ENCODE results near the gene TRPV4. TPM values are rescaled to one million over a fixed set of nuclear protein-coding genes. Genes with fewer than 3 reads are reported as not detected.

TRPV4 gene
- total and polyA plus RNA-seq, 2 donors (not counting 3 experiments of a cell fraction or from before 2014, with no cell fraction given): 8.8 to 22.3 TPM

- dilution Hi-C loops (cut with MboI; ENCODE audit: extremely low pct_ligation_motif_present, low sequenced_read_pairs) (no loop called here), intact Hi-C loops (cut with micrococcal nuclease) (no loop called here)
- H3K27me3 ChIP-seq (ENCODE audit: control insufficient read depth in 2 of 2, insufficient read depth in 2 of 2, low read length in 2 of 2): no peaks in the 10 kb centered on the region
- H3K9me3 ChIP-seq (replicated peaks; ENCODE audit: control insufficient read depth, insufficient read depth, low read length): no peaks in the 10 kb centered on the region
- no peak overlapping the region for H3K4me2 ChIP-seq (ENCODE audit: insufficient read depth, low read length)
- no peak overlapping the region for H3K27ac ChIP-seq (ENCODE audit: insufficient read depth, low read depth, low read length)
- no peak overlapping the region for H3K4me3 ChIP-seq (replicated peaks in 1 of 3; ENCODE audit: insufficient read depth in 1 of 3, low read depth in 1 of 3, low read length in 3 of 3)
- no peaks in the 10 kb centered on the region for H3K79me2 ChIP-seq (ENCODE audit: control insufficient read depth, insufficient read depth, low read length)
- H4K20me1 ChIP-seq (replicated peaks; ENCODE audit: control insufficient read depth, extremely low read depth, insufficient read depth, low read length): no peaks in the 10 kb centered on the region
- no peak overlapping the region for H3K9ac ChIP-seq (replicated peaks; ENCODE audit: extremely low read depth, insufficient read depth, low read length)
- H3K4me1 ChIP-seq (ENCODE audit: control insufficient read depth, extremely low read depth, insufficient read depth, low read length): no peaks in the 10 kb centered on the region
- FAIRE-seq (no peak), DNase-seq (ENCODE audit: low read depth, low spot score) (no peak)
- no peak overlapping the region for H2AFZ ChIP-seq (ENCODE audit: low read depth, low read length)
- no TSS peak for BruUV-seq (replicated peaks)
- no peak for TF ChIP-seq POLR2A (IDR thresholded peaks at IDR 0.05; ENCODE audit: low read depth, low read length)
- TF ChIP-seq MAX (IDR thresholded peaks at IDR 0.05; ENCODE audit: insufficient read depth, insufficient read length): no peak
- TF ChIP-seq POLR2AphosphoS5 (IDR thresholded peaks at IDR 0.05; ENCODE audit: insufficient read depth, low read depth, low read length): no peak
- TF ChIP-seq FOS (IDR thresholded peaks at IDR 0.05; ENCODE audit: borderline replicate concordance, insufficient read depth, low read length): no peak
- no peaks in the 10 kb centered on the region for H3K36me3 ChIP-seq (ENCODE audit: control insufficient read depth in 2 of 2, extremely low read depth in 1 of 2, insufficient read depth in 2 of 2, low read length in 2 of 2)
- ChIA-PET CTCF (no interaction called here), POLR2A (no interaction called here)
- no peaks in the 10 kb centered on the region for H3K9me1 ChIP-seq (replicated peaks; ENCODE audit: control insufficient read depth, extremely low read depth, insufficient read depth, low read length)
These were observed 73.6 kb downstream of the TRPV4 start for GRCh38 chr12:109759595-109759994.

DNA sequence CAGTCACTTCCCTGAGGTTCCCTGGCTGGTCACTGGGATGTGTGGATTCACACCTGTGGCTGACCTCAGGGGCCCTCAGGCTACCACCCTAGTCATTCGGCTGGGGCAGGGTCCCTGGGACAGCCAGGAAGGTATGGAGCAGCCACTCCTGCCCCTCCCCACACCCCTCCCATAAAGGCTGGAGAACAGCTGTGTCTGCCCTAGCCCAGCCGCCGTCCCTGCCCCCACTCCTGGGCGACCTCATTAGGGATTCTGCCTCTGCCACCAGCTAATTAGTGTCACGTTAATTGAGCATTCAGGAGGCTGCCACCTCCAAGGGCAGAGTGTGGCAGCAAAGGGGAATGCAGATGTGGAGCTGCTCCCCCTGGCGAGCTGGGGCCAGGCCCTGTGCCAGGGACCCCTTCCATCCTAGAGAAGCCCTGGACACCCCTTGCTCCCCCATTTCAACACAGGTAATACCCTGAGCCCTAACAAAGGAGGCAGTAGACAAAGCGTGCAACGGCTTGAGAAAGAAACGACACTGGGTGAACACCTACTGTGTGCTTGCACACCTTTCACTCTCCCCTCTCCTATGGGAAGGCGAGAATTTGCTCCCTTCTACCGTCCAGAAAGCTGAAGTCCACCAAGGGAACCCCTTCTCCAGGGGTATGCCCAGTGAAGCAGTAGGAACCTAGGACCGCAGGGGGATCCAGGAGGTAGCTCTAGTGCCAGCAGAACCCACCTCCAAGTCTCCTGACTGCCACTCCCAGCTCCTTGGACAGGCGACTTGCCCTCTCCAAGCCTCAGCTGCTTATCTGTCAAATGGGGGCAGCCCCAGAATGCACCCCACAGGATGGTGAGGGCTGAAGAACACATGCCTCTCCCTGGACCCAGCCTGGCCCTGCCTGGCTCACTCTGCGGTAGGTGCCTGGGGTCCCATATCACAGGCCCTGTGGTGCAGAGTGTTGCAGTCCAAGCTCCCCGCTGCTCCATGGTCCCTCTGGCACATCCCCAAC, 74.5 kb downstream of the TRPV4 start:
- Histone ChIP-seq H3K4me2 (ENCODE audit: insufficient read depth, low read length) (no peak overlapping the region), H3K4me1 (ENCODE audit: control insufficient read depth, extremely low read depth, insufficient read depth, low read length) (no peaks in the 10 kb centered on the region), H3K9ac (replicated peaks; ENCODE audit: extremely low read depth, insufficient read depth, low read length) (no peak overlapping the region), H3K9me1 (replicated peaks; ENCODE audit: control insufficient read depth, extremely low read depth, insufficient read depth, low read length) (no peaks in the 10 kb centered on the region), H3K9me3 (replicated peaks; ENCODE audit: control insufficient read depth, insufficient read depth, low read length) (no peaks in the 10 kb centered on the region), H2AFZ (ENCODE audit: low read depth, low read length) (no peak overlapping the region), H3K36me3 (ENCODE audit: control insufficient read depth in 2 of 2, extremely low read depth in 1 of 2, insufficient read depth in 2 of 2, low read length in 2 of 2) (no peaks in the 10 kb centered on the region), H3K27ac (ENCODE audit: insufficient read depth, low read depth, low read length) (no peak overlapping the region), H4K20me1 (replicated peaks; ENCODE audit: control insufficient read depth, extremely low read depth, insufficient read depth, low read length) (no peaks in the 10 kb centered on the region), H3K27me3 (ENCODE audit: control insufficient read depth in 2 of 2, insufficient read depth in 2 of 2, low read length in 2 of 2) (no peaks in the 10 kb centered on the region), H3K4me3 (replicated peaks in 1 of 3; ENCODE audit: insufficient read depth in 1 of 3, low read depth in 1 of 3, low read length in 3 of 3) (no peak overlapping the region), H3K79me2 (ENCODE audit: control insufficient read depth, insufficient read depth, low read length) (no peaks in the 10 kb centered on the region)
- no TSS peak for BruUV-seq (replicated peaks)
- CTCF ChIA-PET: no interaction called here
- intact Hi-C loops (cut with micrococcal nuclease): no loop called here
- FAIRE-seq (no peak), DNase-seq (ENCODE audit: low read depth, low spot score) (no peak)
- no peak for TF ChIP-seq POLR2AphosphoS5 (IDR thresholded peaks at IDR 0.05; ENCODE audit: insufficient read depth, low read depth, low read length)
- TF ChIP-seq POLR2A (IDR thresholded peaks at IDR 0.05; ENCODE audit: low read depth, low read length): no peak
- no peak for TF ChIP-seq FOS (IDR thresholded peaks at IDR 0.05; ENCODE audit: borderline replicate concordance, insufficient read depth, low read length)
- TF ChIP-seq MYC (IDR thresholded peaks at IDR 0.05; ENCODE audit: low read depth, low read length): no peak
- TF ChIP-seq, protein P1, sequence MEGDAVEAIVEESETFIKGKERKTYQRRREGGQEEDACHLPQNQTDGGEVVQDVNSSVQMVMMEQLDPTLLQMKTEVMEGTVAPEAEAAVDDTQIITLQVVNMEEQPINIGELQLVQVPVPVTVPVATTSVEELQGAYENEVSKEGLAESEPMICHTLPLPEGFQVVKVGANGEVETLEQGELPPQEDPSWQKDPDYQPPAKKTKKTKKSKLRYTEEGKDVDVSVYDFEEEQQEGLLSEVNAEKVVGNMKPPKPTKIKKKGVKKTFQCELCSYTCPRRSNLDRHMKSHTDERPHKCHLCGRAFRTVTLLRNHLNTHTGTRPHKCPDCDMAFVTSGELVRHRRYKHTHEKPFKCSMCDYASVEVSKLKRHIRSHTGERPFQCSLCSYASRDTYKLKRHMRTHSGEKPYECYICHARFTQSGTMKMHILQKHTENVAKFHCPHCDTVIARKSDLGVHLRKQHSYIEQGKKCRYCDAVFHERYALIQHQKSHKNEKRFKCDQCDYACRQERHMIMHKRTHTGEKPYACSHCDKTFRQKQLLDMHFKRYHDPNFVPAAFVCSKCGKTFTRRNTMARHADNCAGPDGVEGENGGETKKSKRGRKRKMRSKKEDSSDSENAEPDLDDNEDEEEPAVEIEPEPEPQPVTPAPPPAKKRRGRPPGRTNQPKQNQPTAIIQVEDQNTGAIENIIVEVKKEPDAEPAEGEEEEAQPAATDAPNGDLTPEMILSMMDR (IDR thresholded peaks at IDR 0.05; ENCODE audit: extremely low read depth in 1 of 2, insufficient read depth in 1 of 2, low read depth in 1 of 2, low read length in 2 of 2): no peak
- TF ChIP-seq JUN (IDR thresholded peaks at IDR 0.05; ENCODE audit: borderline replicate concordance, insufficient read depth, insufficient read length, low read depth): no peak
- TF ChIP-seq EZH2 (IDR thresholded peaks at IDR 0.05; ENCODE audit: borderline replicate concordance, low read depth, low read length, severe bottlenecking): no peak
- no peak for TF ChIP-seq MAX (IDR thresholded peaks at IDR 0.05; ENCODE audit: insufficient read depth, insufficient read length)
- TF ChIP-seq GATA2 (IDR thresholded peaks at IDR 0.05; ENCODE audit: insufficient read depth, insufficient read length, low read depth, low read length): no peak
- dilution Hi-C loops (cut with MboI; ENCODE audit: extremely low pct_ligation_motif_present, low sequenced_read_pairs): no loop called here
- POLR2A ChIA-PET: no interaction called here

All from endothelial cell of umbilical vein (primary cell).